ENCODE results near the gene POLDIP3. TPM values are rescaled to one million over a fixed set of nuclear protein-coding genes. Genes with fewer than 3 reads are reported as not detected.

POLDIP3 gene
- total and polyA plus RNA-seq, 2 of the 4 experiments (the other 2 are of a cell fraction) = 33.9 to 43.6 TPM

DNA sequence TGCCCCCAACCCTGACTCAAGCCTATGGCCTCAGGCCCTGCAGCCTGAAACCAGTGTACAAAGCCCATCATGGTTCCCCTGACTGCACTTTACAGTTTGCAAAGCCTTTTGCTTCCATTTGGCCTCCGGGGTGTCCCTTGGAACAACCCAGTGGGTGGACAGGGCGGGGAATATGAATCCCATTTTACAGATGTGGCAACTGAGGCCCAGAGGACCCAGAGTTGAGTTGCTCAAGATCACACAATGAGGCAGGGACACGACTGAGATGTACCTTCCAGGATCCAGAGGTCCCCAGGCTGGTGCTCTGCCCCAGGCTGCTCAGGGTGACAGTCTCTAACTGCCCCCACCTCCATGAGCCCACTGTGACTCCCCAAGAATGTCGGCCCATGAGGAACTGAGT is 5.4 kb upstream of the POLDIP3 start:
- Histone ChIP-seq H4K8ac (ENCODE audit: low read depth in 2 of 2, low read length in 2 of 2) (no peak overlapping the region), H2BK20ac (ENCODE audit: low read depth, low read length) (no peak overlapping the region), H3K9me1 (ENCODE audit: insufficient read depth, low read length) (peaks cover 16% of the 10 kb centered on the region; the same call in 1 of the 2 replicates), H3K27ac (ENCODE audit: insufficient read depth, low read length) (no peak overlapping the region), H3K18ac (ENCODE audit: low read depth, low read length) (no peak overlapping the region), H2AK9ac (replicated peaks; ENCODE audit: low read depth, low read length, poor library complexity) (no peak overlapping the region), H2AK5ac (ENCODE audit: low read depth, low read length) (peak overlapping the region; percentile 56; the same call in 1 of the 2 replicates), H3K23ac (ENCODE audit: low read depth, low read length) (no peak overlapping the region), H2BK15ac (ENCODE audit: low read depth, low read length) (no peak overlapping the region), H4K5ac (ENCODE audit: low read depth, low read length) (no peak overlapping the region), H3K36me3 (ENCODE audit: control insufficient read depth, insufficient read depth, low read length) (peaks cover 26% of the 10 kb centered on the region), H3K9ac (ENCODE audit: low read depth, low read length) (no peak overlapping the region), H3K4me2 (ENCODE audit: low read depth, low read length) (no peak overlapping the region), H3K4ac (ENCODE audit: low read depth, low read length) (no peak overlapping the region), H4K91ac (ENCODE audit: insufficient read depth, low read depth, low read length) (no peak overlapping the region), H3K4me3 (ENCODE audit: insufficient read depth, low read depth, low read length) (no peak overlapping the region), H3K56ac (ENCODE audit: extremely low read depth, insufficient read depth, low read length) (no peak overlapping the region), H3K9me3 (ENCODE audit: control insufficient read depth, insufficient read depth, low read length) (no peaks in the 10 kb centered on the region), H3K27me3 (ENCODE audit: control insufficient read depth, insufficient read depth, low read length) (no peaks in the 10 kb centered on the region), H3K4me1 (ENCODE audit: control insufficient read depth, insufficient read depth, low read length) (peaks cover 11% of the 10 kb centered on the region), H2AFZ (replicated peaks; ENCODE audit: low read length, poor library complexity) (no peak overlapping the region), H2BK120ac (ENCODE audit: low read depth, low read length) (no peak overlapping the region), H2BK5ac (ENCODE audit: low read depth, low read length, poor library complexity, severe bottlenecking) (no peak overlapping the region), H3K14ac (replicated peaks; ENCODE audit: low read depth, low read length) (no peak overlapping the region), H4K20me1 (ENCODE audit: insufficient read depth, low read length) (peaks cover 30% of the 10 kb centered on the region), H3K79me1 (ENCODE audit: low read depth in 1 of 2, low read length in 2 of 2) (peaks cover 0 to 26% of the 10 kb centered on the region in 2 experiments; a peak in 2 of 4 replicates)
- no peak for ATAC-seq (ENCODE audit: low read depth)
- WGBS, 2 experiments (ENCODE audit: extremely low coverage in 2 of 2, insufficient read length in 1 of 2) = 100% methylated on average over 3 of the region's 4 CpGs; no CpG with 5 or more reads in 1 of the 2 experiments
- intact Hi-C loops (cut with micrococcal nuclease) (no loop called here), dilution Hi-C loops (cut with HindIII; ENCODE audit: low sequenced_read_pairs, unreplicated experiment) (no loop called here), in situ Hi-C loops (cut with MboI; ENCODE audit: low sequenced_read_pairs) (no loop called here)
- CTCF ChIA-PET = no interaction called here
- POLR2A ChIA-PET (ENCODE audit: unreplicated experiment) = no interaction called here
- no peak for DNase-seq
- TF ChIP-seq CHD1 (IDR thresholded peaks at IDR 0.05; ENCODE audit: low read depth, low read length) (no peak), BHLHE40 (IDR thresholded peaks at IDR 0.05; ENCODE audit: low read depth, low read length) (no peak), MAFK (IDR thresholded peaks at IDR 0.05; ENCODE audit: low read depth, low read length) (no peak), NFE2L2 (IDR thresholded peaks at IDR 0.05; ENCODE audit: low read depth, low read length) (no peak), FOS (IDR thresholded peaks at IDR 0.05; ENCODE audit: low read depth, low read length) (no peak), CEBPB (IDR thresholded peaks at IDR 0.05; ENCODE audit: low read depth, low read length) (no peak), MXI1 (IDR thresholded peaks at IDR 0.05; ENCODE audit: borderline replicate concordance, low read depth, low read length) (no peak), RFX5 (IDR thresholded peaks at IDR 0.05; ENCODE audit: low read depth, low read length) (no peak), SMC3 (IDR thresholded peaks at IDR 0.05; ENCODE audit: low read depth, low read length) (no peak), RAD21 (IDR thresholded peaks at IDR 0.05; ENCODE audit: low read length) (no peak), CTCF (conservative IDR thresholded peaks at IDR 0.05; ENCODE audit: low read depth, low read length) (no peak), POLR2A (IDR thresholded peaks at IDR 0.05; ENCODE audit: low read depth, low read length) (no peak), USF2 (IDR thresholded peaks at IDR 0.05; ENCODE audit: low read depth, low read length) (no peak), MAZ (IDR thresholded peaks at IDR 0.05; ENCODE audit: borderline replicate concordance, low read depth, low read length) (no peak)
- TF ChIP-seq, protein P1, sequence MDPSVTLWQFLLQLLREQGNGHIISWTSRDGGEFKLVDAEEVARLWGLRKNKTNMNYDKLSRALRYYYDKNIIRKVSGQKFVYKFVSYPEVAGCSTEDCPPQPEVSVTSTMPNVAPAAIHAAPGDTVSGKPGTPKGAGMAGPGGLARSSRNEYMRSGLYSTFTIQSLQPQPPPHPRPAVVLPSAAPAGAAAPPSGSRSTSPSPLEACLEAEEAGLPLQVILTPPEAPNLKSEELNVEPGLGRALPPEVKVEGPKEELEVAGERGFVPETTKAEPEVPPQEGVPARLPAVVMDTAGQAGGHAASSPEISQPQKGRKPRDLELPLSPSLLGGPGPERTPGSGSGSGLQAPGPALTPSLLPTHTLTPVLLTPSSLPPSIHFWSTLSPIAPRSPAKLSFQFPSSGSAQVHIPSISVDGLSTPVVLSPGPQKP (IDR thresholded peaks at IDR 0.05; ENCODE audit: borderline replicate concordance, low read depth, low read length) = no peak
- BruUV-seq (replicated peaks) = no TSS peak
